HG03432 (cell line): ENCODE data around the gene DOK4.
"Not testable (repeated sequence)": the region's sequence is repeated elsewhere in the genome, so short reads cannot be mapped to it uniquely, and the experiment has no call there.

Source experiments
- ATAC-seq: cut with Tn5 transposase; IDR thresholded peaks from one replicate; pipeline ENCODE4 v1.9.1; 2021; ENCODE audit warnings: mild to moderate bottlenecking, moderate library complexity; ENCODE audit not compliant: unreplicated experiment

DOK4 gene

DNA sequence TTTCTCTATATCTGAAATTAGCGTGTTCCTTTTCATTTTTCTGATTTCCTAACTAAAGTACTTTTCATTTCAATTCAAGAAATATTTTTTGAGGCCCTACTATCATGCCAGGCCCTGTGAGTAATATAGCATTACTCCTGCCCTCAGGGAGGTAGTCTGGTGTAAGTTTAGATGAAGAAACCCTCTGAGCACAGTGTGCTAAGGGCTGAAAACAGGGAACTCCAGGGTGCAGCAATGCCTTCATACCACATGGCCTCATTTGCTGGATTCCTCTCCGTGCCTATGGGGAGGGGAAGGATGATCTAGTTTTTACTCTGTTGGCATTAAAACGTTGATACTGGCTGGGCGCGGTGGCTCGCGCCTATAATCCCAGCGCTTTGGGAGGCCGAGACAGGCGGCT, 34.3 kb downstream of the DOK4 start:
- ATAC-seq, result no peak

DNA sequence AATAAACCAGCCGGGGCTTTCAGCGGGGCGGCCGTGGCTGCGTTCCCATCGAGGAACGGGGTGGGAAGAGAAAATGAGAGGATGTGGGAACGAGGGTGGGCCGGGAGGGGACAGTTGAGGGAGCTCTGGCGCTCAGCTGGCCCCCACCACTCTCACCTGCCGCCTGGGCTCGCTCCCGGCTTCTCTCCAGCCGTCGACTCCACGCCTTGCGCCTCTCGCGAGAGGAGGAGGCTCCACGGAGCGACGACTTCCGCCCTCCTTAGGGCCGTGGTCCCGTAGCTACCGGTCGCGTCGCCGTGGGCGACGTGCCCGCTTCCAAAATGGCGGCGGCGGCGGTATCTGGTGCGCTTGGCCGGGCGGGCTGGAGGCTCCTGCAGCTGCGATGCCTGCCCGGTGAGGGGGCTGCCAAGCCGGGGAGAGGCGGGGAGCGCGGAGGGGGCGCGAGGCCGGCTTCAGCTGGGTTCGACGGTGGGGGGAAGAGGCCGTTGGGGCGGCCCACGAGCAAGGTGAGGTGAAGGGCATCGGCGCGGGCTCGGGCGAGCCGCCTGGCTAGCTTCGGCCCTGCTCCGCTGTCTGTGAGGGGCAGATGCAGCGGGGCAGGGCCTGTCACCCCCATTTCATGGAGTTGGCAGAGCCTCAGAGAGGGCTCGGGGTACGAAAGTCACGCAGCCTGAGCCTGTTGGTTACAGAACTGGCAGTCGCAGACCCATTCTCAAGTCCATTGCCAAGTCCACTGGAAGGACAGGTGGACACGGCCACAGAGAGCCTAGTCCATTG, 38.9 kb downstream of the DOK4 start, which contains the start of the genes CIAPIN1 and COQ9:
TSS of gene CIAPIN1 (minus strand) at position 200 of the 777 bp plus-strand sequence. CDS start 6,457 bp downstream, outside the sequence.
TSS of gene COQ9 (plus strand) at position 294 of the 777 bp plus-strand sequence. CDS start at position 321, 27 bp downstream.
- ATAC-seq, result peak; percentile 97

DNA sequence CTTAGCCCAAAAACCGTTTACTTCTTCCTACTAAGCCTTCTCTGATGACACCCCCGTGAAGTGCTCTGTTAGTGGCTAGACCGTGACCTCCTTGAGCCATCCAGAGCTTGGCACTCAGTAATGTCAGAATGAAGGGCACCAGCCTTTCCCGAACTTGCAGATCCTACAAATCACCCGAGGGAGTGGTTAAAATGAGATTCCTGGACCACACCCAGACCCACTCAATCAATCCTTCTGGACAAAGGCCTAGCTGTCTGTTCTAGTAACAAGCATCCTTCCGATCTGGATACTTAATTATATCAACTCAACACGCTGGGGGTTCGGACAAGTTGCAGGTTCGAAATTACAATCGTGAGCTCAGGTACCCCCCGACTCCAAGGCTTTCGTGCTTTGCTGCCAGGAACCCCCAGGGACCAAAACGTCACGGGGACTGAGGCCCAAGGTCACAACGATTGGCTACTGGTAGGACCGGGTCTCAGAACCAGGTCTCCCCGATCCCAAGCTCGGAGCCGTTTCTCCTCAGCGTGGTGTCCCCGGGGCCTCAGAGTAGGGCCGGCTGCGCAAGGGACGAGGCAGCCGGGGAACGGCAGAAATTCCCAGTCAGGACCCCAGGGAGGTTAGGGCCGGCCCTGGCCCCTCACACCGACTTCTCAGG, 39.6 kb downstream of the DOK4 start:
- peak; percentile 36 for ATAC-seq

DNA sequence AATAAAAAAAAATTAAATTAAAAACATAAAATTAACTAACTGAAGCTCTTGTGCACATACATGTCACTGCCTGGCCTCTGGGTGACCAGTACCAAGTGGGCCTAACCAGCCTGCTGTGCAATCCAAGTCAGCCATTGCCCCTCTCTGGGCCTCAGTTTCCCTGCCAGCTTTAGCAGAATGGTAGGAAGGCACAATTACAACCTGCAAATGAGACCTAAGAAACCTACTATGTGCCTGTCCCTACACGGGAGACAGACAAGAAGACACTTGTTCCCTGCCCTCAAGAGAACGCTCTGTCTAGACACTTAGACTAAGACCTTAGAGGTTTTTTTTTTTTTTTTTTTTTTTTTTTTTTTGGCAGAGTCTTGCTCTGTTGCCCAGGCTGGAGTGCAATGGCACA, 40.8 kb downstream of the DOK4 start:
- ATAC-seq, result no peak

DNA sequence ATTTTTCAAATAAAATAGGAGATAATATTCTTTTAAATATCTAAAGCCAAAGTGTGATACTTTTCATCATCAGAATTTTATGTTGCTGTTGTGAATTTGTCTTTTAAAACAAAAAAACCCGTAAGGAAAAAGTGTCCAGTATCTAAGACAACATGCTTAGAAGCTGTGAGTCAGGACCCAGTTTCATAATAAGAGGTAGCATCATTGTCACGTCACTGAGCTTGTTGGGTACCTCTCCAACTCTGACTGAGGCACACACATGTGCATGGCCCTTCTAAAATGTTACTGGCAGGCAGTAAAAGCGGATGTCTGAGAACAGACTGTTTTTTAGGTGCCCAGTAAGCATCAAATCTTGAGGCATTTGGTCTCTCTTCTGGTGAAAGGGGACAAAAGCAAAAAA, 41.6 kb downstream of the DOK4 start:
- ATAC-seq, result no peak

DNA sequence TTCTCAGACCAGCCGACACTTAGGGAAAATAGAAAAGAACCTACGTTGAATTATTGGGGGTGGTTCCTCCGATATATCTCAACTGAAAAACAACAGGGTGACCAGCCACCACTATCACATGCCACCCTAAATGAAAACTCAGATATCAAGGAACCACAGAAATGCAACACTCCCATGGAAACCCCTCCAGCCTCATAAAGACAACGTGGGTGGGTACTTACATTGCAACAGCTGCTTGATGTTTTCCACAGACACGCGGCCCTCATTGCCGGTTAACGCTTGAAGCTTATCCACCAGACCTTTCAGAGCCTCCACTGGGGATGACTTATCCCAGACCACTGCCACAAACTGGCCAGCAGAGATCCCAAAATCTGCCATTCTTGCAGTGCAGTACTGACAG, 45.7 kb downstream of the DOK4 start:
- not testable (repeated sequence) for ATAC-seq

DNA sequence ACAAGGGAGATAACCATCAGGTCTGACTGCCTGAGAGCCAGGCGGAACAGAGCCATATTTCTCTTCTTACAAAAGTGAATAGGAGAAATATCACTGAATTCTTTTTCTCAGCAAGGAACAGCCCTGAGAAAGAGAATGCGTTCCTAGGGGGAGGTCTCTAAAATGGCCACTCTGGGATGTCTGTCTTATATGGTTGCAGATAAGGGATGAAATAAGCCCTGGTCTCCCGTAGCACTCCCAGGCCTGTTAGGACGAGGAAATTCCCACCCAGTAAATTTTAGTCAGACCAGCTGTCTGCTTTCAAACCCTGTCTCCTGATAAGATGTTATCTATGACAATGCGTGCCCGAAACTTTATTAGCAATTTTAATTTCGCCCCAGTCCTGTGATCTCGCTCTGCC, 46.3 kb downstream of the DOK4 start:
- ATAC-seq, result not testable (repeated sequence)

DNA sequence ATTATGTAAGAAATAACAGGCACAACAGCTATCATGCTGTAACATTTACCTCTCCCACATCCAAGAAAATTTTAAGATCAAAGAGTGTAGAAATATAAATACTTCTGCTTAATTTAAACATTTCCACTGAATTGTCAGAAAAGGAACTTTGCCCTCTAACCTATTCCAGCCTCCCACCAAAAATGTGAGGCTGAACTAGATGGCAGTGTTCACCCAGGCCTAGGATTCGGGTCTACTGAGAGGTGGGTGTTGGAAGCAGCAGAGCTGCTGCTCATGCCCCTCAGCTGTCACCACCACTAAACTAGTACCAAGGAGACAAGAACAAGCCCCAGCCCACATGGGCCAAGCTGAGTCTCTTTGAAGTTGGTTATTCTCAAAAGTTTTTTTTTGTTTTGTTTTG, 50.5 kb downstream of the DOK4 start:
- ATAC-seq, result no peak

DNA sequence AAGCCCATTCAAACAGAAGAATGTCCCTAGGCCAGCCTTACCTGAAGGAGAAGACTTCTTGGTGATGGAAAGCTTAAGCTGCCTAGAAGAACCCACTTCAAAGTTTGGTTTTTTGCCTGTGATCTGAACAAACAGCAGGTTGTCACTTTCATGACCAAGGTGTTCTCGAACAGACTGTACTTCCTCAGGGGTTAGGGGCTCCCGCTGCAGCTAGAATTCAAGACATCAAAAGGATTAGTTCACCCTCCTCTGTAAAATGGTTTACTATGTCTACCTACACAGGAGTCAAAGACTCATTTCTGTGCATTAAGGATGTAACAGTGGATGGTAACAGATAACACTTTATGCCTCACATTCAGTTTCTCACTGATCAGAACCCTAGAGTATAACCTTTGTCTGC, 52.3 kb downstream of the DOK4 start:
- no peak for ATAC-seq

DNA sequence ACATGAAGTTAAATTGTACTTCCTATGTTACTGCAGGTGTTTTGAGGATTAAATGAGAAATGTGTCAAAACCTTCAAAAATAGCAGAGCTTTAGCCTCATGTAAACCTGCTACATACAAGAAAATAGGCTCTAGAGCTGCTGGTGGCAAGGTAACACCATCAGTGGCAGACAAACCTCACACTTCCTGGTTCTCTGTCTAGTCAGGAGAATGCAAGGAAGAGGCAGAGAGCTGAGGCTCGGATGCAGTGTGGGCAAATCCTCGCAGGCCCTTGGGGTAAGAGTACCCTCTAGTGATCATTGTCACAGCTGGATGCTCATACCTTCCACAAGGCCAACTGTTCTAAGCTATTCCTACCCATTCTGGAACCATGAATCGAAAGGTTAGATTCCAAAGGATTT, 53.3 kb downstream of the DOK4 start:
- no peak for ATAC-seq

DNA sequence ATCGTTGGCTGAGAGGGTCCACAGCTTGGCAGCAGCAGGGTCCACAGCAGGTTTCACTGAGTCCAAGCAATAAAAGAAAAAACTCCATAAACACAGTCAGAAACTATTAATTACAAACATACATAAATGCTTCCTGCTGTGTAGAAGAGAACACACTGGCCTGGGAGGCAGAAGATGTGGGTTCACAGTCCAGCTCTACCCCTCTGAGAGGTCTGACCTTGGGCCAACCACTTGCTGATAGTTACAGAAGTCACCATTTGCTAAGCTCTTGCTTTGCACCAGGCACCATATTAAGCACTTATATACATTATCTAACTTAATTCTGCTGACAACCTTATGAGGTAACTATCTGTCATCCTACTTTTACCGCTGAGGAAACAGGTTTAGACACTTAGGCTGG, 53.8 kb downstream of the DOK4 start:
- ATAC-seq, result no peak

DNA sequence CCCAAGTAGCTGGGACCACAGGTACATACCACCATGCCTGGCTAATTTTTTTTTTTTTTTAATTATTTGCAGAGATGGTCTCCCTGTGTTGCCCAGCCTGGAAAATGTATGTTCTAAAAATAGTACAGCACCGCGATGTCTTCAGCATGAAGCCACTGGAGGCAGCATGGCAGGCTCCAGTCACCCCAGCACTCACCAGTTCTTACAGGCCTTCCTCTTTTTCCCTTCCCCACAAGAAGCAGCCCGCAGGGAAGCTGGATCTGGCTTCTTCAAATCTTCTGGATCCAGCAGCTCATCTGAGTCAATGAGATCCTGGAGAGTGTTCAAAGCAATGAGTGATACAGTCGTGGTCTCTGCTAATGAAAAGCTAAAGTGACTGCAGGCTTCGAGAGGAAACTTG, 55.3 kb downstream of the DOK4 start:
- no peak for ATAC-seq

DNA sequence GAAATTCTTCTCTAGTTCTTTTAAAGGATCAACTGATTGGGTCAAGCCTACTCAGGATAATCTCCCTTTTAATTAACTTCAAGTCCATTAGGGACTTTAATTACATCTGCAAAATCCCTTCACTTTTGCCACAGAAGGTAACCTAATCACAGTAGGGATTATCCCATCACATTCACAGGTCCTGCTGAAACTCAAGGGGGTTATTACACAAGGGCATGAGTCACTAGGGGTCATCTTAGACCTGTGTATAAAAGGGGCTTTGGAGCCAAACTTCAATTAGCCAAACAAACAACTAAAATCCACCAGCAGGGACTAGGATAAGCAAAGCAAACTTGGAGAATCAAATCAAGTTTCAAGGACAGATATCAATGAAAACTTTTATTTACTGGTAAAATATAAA, 58.5 kb downstream of the DOK4 start:
- ATAC-seq, result no peak

DNA sequence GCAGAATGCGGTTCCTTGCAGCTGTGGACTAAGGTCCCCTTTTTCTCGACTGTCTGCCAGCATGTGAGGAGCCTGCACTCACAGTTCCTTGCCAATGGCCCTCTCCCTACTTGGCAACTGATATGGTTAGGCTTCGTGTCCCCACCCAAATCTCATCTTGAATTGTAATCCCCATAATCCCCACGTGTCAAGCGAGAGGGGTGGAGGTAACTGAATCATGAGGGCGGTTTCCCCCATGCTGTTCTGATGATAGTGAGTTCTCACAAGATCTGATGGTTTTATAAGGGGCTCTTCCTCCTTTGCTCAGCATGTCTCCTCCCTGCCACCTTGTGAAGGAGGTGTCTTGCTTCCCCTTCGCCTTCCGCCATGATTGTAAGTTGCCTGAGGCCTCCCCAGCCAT, 59.0 kb downstream of the DOK4 start:
- ATAC-seq, result no peak

DNA sequence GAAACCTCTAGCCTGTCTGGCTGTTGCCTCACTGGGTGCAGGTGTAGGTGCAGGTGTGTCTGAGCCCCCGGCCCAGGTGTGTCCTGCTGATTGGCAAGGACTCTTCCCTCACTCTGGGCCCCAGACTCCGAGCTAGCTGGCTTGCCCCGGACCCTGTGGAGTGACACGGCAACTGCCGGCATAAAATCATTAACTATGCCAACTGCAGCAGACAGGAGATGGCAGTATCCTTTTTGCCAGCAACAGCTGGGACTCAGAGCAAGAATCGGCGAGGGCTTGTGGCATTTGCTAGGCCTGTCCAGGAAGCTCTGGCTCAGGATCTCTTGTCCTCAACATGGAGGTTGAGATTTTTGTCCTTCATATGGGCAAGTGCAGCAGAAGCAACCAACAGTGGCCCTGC, 59.9 kb downstream of the DOK4 start:
- ATAC-seq, result no peak

DNA sequence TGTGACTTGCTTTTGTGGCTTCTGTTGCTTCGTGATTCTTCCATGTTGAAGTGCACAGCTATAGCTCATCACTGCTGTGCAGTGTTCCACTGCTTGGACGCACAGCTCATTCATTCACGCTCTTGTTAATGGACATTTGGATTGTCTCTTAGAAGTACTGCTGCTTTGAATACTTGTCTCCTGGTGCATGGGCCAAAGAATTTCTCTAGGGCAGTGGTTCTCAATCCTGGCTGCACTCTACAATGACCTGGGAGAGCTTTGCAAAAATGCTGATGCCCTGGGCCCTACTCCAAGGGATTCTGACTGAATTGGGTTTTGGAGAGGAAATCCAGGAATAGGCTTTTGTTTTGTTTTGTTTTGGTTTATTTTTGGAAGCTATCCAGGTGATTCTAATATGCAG, 61.7 kb downstream of the DOK4 start:
- ATAC-seq, result no peak

DNA sequence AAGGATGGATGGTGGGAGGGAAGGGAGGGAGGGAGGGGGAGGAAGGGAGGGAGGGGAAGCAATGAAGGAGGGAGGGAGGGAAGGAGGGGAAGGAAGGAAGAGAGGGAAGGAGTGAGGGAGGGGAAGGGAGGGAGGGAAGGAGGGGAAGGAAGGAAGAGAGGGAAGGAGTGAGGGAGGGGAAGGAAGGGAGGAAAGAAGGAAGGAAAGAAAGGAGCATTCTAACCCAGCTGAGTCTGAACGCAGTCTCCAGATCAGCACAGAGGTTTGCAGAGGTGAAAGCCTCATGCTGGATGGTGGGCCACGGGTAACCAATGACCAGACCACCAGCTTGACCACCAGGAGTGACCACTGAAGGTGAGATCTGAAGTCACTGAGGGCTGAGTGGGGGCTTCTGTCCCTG, 63.1 kb downstream of the DOK4 start:
- ATAC-seq, result no peak

DNA sequence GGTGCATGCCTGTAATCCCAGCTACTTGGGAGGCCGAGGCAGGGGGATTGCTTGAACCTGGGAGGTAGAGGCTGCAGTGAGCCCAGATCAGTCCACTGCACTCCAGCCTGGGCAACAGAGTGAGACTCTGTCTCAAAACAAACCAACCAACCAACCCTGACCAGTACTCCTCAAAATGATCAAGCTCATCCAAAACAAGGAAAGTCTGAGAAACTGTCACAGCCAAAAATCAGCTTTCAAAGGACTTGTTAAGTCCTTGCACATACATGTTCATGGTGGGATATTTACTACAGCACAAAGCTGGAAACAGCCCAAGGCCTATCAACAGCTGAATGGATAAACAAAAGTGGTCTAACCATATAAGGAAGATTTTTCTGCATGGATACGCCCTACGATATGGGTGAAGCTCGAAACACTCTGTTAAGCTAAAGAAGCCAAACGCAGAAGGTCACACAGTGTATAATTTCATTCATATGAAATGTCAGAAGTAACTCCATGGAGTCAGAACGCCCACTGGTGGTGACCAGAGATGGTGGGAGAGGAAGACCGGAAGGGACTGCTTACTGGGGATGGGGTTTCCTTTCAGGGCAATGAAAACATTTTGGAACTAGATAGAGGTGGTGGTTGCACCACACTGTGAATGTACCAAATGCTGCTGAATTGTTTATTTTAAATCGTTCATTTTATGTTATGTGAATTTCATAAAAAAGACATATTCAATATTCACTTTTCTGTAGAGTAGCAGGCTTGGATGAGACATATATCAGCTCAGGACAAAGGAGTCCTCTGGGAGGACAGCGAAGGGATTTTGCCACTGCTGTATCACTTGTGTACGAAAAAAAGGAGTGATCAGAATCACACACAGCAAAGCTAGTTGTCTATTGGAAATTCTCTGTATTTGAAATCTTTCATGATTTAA, 64.0 kb downstream of the DOK4 start:
- no peak for ATAC-seq
